GM18861 (cell line): ENCODE data around the gene SUB1.
"Not testable (repeated sequence)": the region's sequence is repeated elsewhere in the genome, so short reads cannot be mapped to it uniquely, and the experiment has no call there.

ENCODE experiments used
- ATAC-seq: cut with Tn5 transposase; IDR thresholded peaks from one replicate; pipeline ENCODE4 v1.9.1; 2021; ENCODE audit not compliant: unreplicated experiment

SUB1 gene

DNA sequence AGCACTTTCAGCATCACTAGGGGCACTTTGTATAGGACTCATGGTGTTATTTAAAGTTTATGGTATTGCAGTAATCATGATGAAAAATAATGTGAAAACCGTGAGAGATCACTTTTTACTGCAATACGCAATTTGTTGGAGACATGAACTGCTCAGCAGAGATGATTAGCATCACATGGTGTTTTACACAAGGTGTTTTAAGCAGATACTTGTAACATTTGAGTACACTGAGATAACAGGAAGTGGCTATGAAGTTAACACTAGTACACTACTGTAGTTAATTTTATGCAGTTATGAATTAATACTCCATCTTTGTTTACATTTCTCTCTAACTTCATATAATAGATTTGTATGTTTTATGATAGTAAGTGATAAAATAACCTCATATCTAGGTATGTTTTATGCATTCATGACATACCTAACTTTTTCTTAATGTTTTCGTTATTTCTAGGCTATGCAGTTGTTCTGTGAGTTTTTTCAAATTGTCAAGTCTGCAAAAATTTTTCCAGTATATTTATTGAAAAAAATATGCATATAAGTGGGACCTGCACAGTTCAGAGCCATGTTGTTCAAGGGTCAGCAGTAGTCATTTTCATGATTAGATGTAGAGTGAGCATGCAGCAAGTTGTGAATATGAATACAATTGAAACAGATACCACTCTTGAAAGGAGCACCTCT lies 13.0 kb downstream of the SUB1 start:
- ATAC-seq: no peak

GRCh38 chr5:32598997-32599549 lies 13.7 kb downstream of the SUB1 start:
- ATAC-seq: no peak

- no peak for ATAC-seq
These were observed 14.8 kb downstream of the SUB1 start for GRCh38 chr5:32600054-32600622.

DNA sequence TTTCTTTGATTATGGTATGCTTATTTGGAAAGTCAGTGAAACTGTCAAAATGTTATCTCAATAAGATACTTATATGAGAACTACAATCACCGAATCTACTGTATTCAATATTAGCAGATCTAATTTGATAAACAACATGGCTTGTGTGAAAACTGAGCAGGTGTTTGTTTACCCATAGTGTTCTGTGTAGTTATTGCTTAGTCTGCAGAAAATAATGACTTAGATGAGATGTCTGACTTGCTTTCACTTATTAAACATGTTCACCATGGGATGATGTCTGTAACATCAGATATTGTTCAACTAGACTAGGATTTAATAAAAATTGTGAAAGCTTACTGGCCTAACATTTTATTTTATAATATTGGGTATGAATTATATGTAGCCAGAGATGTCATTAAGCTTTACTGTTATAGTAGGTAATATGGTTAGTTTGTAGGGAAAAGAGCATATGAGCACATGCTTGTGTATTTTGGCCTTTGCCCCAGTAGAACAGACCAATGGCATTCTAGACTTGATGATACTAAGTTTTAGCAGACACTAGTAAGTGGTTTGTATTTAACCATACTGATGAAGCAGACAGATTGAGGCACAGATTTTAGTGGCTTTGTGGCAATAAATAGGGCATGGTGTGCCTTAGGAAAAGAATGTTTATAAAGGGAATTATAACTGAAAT lies 16.4 kb downstream of the SUB1 start:
- ATAC-seq: no peak

DNA sequence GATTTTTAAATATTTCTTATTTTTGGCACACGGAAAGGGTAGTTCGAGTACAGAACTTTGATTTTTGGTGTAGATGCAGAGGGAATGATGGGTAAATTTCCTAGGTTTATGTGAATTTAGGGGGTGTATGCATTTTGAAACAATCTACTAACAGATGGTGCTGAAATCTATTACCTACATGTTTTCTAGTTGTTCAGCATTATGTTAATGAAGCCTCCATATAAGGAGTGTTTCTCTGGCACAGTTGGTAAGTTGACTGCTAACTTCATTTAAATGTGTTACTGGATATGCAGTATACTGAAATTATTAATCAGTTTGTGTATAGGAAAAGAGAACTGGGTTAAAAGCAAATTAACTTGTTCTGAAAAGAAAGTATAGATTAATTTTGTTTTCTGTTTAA lies 17.5 kb downstream of the SUB1 start:
- no peak for ATAC-seq

- ATAC-seq: no peak
These were observed 19.7 kb downstream of the SUB1 start for GRCh38 chr5:32604800-32605765.

DNA sequence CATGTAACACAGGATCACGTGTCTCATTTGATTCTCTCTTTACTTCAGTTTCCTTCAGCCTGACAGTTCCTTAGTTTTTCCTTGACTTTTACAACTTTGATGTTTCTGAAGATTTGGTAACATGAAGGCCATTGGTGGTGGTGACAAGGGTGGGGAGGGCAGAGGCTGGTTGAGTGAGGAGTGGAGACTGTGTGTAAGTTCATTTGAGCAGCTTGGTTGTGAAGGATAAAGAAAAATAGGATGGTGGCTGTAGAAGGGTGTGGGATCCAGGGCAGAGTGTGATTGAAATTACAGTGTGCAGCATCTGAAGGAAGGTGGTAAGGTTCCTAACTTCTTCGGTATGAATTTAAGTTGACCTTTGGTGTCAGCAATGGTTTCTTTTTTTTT lies 20.4 kb downstream of the SUB1 start:
- ATAC-seq: no peak

GRCh38 chr5:32612134-32612888 lies 27.0 kb downstream of the SUB1 start:
- ATAC-seq: no peak

GRCh38 chr5:32613050-32613672 lies 27.8 kb downstream of the SUB1 start:
- peak; percentile 79 for ATAC-seq

- no peak for ATAC-seq
These were observed 29.9 kb downstream of the SUB1 start for GRCh38 chr5:32615236-32615635.

DNA sequence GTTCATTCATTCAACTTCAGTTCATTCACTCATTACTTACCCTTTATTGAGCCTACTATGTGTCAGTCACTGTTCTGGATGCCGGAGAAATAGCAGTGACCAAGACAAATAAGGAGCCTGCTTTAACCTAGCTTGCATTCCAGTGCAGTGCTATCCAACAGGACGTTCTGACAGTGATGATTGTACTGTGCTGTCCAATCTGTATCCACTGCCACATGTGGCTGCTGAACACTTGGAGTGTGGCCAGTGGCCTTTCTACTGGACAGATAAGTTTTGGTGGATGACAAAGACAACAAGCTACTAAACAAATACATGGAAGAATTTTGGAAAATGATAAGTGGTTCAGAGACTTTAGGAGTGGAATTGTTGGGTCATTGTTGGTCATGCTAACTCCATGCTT lies 33.6 kb downstream of the SUB1 start:
- no peak for ATAC-seq

DNA sequence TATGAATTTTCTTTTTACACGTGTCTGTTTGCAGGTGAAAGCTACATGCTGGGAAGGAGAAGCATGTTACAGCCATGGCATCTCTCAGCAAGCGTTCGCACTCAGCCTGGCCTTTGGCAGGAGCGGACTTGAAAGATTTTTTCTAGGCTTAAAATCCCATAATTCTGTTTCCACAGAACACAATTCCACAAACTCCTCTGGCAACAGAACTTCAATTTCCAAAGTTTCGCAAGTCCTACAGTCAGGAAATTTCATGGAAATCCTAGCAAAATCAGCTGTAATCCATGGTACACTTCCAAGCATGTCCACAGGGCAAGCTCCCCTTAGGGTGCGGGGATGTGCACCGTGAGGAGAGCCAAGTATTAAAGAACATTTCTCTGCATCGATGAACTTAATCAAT lies 35.9 kb downstream of the SUB1 start:
- ATAC-seq: no peak

DNA sequence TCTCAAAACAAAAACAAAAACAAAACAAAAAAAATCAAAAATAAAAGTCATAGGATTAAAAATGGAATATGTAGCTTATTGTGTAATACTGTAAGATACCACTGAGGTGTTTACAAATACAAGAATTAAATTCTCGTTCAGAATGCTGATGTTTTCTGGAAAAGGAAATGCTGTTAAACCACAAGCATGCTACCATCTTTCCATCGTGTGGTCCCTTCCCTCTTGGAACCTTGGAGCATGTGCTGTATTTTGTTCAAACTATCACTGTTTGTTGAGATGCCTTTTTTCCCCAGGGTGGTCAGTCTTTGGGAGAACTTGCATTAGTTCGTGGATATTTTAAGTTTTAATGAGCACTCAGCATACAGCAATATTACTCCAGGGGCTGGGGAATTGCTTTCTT lies 39.7 kb downstream of the SUB1 start:
- no peak for ATAC-seq

- ATAC-seq: no peak
These were observed 40.2 kb downstream of the SUB1 start for GRCh38 chr5:32625547-32625946.

GRCh38 chr5:32627219-32627870 lies 42.0 kb downstream of the SUB1 start:
- ATAC-seq: no peak

DNA sequence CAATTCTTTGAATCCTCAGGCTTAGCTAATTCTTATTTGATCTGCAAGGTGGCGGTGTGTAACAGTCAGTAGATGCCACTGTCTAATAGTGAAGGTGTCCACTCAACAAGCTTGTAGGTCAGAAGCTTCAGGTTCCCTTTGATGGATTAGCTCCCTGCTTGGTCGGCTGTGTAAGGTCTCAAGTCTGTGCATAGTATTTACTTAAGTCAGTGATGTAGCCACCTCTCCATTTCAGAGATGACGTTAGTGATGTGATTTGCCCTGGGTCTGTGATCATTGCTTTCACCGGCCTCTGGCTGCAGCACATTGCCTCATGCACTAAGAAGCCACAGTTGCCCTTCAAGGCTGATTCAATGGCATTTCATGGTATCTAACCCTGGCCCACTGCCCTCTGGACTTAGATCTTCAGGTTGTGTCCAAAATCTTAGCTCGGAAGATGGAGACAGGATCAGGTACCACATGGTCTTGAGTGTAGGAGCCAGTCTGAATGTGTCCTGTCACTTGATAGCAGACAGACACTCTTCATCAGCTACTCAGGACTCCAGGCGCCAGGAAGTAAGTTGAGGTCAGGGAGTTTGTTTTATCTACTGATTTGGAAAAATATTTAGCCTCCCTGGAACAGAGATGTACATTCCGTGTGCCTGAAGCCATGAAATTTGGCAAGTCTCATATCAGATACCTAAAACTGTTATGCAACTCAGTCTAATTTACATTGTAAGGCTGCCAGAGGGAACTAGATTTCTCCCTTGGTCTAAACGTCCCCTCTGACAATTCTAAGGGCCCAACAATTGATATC lies 42.9 kb downstream of the SUB1 start:
- ATAC-seq: no peak

DNA sequence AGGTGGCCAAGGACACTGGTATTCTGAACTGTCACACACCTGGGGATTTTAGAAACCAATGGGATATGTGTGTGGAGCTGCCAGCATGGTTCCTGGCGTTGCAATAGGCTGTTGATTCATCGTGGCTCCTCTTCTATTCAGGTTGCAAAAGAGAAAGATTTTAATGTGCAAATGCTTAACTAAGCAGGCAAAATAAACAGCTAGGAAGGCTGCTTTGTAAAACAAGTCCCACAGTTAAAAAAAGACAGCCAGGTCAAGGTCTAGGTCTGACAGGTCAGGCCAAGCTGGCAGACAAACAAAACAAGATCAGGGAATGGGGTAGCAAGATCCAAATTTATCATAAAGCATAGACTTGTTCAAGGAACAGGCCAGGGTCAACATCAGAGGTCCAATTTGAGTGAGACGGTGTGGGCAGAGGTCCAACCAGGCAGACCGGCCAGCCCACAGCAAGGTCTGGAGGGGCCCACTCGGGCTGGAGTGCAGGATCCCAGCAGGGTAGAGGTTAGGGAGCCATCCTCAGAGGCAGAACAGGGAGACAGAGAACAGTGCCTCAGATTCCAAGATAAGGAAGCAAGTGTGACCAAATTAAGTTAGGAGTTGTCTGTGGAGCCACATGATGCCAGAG lies 45.6 kb downstream of the SUB1 start:
- no peak for ATAC-seq

DNA sequence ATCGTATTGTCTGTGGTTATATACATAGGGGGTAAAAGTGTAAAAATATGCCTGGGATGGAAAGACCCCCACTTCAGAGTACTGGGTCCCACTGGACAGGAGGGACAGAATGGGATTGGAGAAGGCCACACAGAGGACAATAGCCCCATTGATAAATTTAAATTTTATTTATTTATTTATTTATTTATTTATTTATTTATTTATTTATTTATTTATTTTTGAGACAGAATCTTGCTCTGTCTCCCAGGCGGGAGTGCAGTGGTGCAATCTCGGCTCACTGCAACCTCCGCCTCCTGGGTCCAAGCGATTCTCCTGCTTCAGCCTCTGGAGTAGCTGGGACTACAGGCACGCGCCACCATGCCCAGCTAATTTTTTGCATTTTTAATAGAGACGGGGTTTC lies 47.7 kb downstream of the SUB1 start:
- not testable (repeated sequence) for ATAC-seq
